ENCODE measurements around the gene GATAD2B.

DNA sequence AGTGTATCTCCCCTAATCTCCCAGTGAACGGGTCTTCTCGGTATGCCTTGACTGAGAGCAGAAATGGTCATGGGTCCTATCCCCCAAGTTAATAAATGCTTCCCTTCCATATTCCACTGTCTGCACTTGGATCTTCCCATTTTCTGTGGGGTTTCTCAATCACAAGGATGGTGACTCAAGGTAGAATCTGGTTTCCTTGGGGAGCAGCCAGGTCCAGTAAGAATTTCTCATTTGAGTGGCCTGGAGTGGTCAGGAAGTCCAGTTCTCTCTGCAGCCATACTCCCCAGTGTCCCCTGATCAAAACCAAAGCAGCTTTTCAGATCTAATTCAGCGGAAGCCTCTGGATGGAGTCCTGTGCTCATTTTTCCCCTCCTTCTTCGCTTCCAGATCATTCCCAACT, 162.3 kb downstream of the GATAD2B start:
- TF ChIP-seq CTCF (conservative IDR thresholded peaks at IDR 0.05 in 1 of 2, IDR thresholded peaks at IDR 0.05 in 1 of 2; ENCODE audit: low read depth in 1 of 2, low read length in 2 of 2), result no peak
- TF ChIP-seq EZH2 (IDR thresholded peaks at IDR 0.05; ENCODE audit: low read length, missing control alignments), result no peak

Measured in fibroblast of lung (primary cell).